Loucy (cell line): ENCODE data around the gene DDX23.

Source experiments
- EZH2phosphoT487 ChIP-seq: fragments of 200-600 bp; IDR thresholded peaks from 2 replicates; pipeline ENCODE4 v1.6.1; 2018; ENCODE audit warnings: antibody characterized with exemption, mild to moderate bottlenecking, moderate library complexity, borderline replicate concordance
- TF ChIP-seq, protein P1 (sequence below): fragments of 200-600 bp; sonication (generic); conservative IDR thresholded peaks from 2 replicates; pipeline ENCODE4 v1.5.1; 2014; ENCODE audit warnings: mild to moderate bottlenecking, antibody characterized with exemption, low read length

GRCh38 chr12:48868451-48868850 lies 16.5 kb upstream of the DDX23 start:
- TF ChIP-seq, protein P1, sequence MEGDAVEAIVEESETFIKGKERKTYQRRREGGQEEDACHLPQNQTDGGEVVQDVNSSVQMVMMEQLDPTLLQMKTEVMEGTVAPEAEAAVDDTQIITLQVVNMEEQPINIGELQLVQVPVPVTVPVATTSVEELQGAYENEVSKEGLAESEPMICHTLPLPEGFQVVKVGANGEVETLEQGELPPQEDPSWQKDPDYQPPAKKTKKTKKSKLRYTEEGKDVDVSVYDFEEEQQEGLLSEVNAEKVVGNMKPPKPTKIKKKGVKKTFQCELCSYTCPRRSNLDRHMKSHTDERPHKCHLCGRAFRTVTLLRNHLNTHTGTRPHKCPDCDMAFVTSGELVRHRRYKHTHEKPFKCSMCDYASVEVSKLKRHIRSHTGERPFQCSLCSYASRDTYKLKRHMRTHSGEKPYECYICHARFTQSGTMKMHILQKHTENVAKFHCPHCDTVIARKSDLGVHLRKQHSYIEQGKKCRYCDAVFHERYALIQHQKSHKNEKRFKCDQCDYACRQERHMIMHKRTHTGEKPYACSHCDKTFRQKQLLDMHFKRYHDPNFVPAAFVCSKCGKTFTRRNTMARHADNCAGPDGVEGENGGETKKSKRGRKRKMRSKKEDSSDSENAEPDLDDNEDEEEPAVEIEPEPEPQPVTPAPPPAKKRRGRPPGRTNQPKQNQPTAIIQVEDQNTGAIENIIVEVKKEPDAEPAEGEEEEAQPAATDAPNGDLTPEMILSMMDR = no peak
- TF ChIP-seq EZH2phosphoT487 = no peak
